HG03139 (cell line): Measurements from ENCODE around the gene STAC.
"Not testable (repeated sequence)": the region's sequence is repeated elsewhere in the genome, so short reads cannot be mapped to it uniquely, and the experiment has no call there.

ENCODE experiments used
- ATAC-seq: cut with Tn5 transposase; IDR thresholded peaks from one replicate; pipeline ENCODE4 v1.9.1; 2021; ENCODE audit not compliant: unreplicated experiment

The STAC gene

GRCh38 chr3:36476286-36476942 is 96.1 kb downstream of the STAC start:
- ATAC-seq, result no peak

- no peak for ATAC-seq
Measured at GRCh38 chr3:36477655-36478054, 97.4 kb downstream of the STAC start.

GRCh38 chr3:36480911-36481648 is 100.8 kb downstream of the STAC start:
- ATAC-seq, result no peak

- no peak for ATAC-seq
Measured at GRCh38 chr3:36482256-36482655, 102.0 kb downstream of the STAC start.

GRCh38 chr3:36482880-36483279 is 102.6 kb downstream of the STAC start:
- no peak for ATAC-seq

- no peak for ATAC-seq
Measured at GRCh38 chr3:36483709-36484108, 103.4 kb downstream of the STAC start.

GRCh38 chr3:36484386-36484785 is 104.1 kb downstream of the STAC start:
- ATAC-seq, result no peak

- ATAC-seq, result no peak
Measured at GRCh38 chr3:36486009-36486795, 105.9 kb downstream of the STAC start.

GRCh38 chr3:36487616-36488015 is 107.3 kb downstream of the STAC start:
- no peak for ATAC-seq

GRCh38 chr3:36488077-36488789 is 107.9 kb downstream of the STAC start:
- ATAC-seq, result no peak

- ATAC-seq, result no peak
Measured at GRCh38 chr3:36489101-36489500, 108.8 kb downstream of the STAC start.

- no peak for ATAC-seq
Measured at GRCh38 chr3:36489679-36490425, 109.5 kb downstream of the STAC start.

GRCh38 chr3:36493051-36493450 is 112.7 kb downstream of the STAC start:
- no peak for ATAC-seq

GRCh38 chr3:36494461-36495109 is 114.3 kb downstream of the STAC start:
- ATAC-seq, result no peak

GRCh38 chr3:36496684-36497633 is 116.7 kb downstream of the STAC start:
- no peak for ATAC-seq

- ATAC-seq, result not testable (repeated sequence)
Measured at GRCh38 chr3:36500053-36500452, 119.7 kb downstream of the STAC start.

GRCh38 chr3:36501616-36502015 is 121.3 kb downstream of the STAC start:
- ATAC-seq, result no peak

GRCh38 chr3:36505393-36505792 is 125.1 kb downstream of the STAC start:
- no peak for ATAC-seq
